ENCODE measurements around the gene QKI.
"Not testable (repeated sequence)": the region's sequence is repeated elsewhere in the genome, so short reads cannot be mapped to it uniquely, and the experiment has no call there.

QKI gene

DNA sequence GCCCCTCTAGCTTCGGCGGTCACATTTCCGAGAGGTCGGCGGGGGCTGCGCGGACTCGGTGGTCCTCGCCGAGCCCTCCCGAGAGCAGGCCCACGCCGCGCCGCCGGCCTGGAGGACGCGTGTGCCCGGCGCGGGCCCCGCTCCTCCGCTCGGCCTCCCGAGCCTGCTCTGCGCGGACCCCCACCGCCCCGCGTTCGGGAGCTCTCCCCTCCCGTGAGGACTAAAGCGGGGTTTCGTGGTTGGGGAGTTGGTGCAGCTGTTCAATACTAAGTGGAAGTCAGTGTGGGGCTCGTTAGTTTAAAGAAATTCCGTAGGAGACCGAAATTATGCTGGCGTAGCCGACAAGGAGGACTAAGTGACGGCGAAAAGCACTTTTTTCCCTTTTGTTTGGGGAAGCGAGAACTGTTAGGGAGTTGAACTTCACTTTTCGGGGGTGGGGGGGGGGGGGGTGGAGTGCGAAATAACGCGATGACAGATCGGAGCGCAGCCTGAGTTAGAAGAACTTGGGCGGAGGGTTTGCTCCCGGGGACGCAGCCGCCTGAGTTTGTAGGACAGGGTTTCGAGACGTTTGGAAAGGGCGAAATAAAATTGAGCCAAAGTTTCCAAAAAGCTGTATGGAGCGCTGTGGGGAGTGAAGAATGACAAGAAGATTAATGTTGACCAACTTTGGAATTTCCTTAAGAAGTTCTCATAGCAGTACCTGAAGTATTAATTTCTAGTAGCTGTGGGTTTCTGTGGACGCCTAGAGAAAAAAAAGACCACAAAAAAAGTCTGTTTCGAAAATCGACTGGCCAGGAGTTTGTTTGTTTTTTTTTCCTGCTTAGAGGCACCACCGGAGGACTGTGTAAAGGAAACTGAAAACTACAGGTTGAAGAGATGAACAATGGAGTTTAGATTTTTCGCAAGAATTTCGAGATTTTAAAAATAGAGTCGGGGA, 1.4 kb downstream of the QKI start:
- DNase-seq, result peak; percentile 15

DNA sequence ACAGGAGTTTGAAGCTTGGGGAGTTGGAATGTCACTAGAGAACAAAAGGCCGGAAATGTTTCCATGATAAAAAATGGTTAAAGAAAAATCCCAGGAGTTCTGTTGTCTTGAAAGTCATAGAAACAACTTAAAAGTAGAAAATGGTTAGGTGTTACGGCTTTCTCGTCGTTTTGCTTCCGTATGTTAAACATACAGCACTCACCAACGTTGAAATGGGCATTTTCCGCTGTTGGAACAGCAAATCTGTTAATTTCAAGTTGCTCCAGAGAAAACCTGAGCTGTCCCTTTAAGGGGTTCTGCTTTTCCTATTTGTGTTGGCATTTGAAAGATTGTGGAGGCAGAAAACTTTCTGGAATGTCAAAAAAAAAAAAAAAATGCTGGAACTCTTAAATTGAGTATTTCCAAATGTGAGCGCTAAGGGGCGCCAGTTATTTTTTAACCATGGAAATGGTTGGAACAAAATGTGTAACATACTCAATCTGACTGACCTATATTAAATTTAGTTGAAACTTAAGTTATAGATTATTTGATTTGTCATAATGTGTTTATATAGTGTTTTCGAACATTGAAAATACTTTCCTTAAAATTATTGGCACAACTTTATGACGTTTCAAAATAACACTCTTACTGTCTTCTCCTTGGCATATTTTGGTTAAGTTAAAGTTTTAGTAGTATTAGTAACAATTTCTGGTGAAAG, 2.2 kb downstream of the QKI start:
- peak; percentile 22 for DNase-seq

DNA sequence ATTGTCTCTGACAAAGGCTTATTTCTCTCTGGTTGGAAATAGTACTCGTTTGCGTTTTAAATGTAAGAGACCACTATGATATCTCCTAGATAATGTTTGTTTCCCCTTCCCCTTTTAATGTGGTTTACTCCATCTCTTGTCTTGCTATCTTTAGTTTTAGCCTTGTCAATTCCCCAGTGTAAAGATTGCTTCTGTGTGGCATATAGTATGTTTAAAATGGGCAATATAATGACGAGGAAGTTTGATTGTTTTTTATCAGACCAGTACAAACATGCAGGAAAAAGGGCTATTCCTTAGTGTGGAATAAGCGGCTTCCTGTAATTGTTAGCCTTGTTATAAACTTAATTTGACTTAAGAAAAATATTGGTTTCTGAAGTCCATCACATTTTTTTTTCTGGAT, 3.1 kb downstream of the QKI start:
- DNase-seq, result no peak

DNA sequence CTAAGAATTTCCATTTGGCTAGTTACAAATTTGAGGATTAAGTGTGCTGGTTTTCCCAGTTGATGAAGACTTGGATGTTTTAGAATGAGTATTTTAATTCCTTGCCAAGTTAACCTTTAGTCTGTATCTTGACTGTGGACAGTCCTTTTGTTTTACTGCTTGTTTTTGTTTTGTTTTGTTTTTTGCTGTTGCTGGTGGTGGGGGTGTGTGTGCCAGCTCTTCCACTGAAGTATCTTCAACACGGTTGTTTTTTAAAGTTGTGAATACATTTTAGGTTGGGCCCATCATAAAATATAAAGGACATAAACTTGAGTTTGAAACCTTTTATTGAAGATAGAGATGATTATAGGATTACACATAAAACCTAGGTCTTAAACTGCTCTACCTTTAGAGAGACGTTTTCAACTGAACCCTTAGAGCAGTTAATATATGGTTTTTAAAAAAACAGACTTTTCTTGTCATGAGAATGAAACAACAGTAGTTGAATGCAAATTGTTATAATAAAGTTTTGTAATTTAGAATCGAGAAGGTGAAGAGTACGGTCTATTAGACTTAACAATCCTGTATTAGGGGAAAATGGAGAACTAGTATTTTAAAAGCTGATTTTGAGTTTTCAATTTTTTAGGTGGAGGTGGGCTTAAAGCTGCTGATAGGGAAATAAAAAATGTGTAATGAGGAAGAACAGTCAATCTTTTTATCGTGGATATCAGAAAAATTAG, 4.0 kb downstream of the QKI start:
- no peak for DNase-seq

DNA sequence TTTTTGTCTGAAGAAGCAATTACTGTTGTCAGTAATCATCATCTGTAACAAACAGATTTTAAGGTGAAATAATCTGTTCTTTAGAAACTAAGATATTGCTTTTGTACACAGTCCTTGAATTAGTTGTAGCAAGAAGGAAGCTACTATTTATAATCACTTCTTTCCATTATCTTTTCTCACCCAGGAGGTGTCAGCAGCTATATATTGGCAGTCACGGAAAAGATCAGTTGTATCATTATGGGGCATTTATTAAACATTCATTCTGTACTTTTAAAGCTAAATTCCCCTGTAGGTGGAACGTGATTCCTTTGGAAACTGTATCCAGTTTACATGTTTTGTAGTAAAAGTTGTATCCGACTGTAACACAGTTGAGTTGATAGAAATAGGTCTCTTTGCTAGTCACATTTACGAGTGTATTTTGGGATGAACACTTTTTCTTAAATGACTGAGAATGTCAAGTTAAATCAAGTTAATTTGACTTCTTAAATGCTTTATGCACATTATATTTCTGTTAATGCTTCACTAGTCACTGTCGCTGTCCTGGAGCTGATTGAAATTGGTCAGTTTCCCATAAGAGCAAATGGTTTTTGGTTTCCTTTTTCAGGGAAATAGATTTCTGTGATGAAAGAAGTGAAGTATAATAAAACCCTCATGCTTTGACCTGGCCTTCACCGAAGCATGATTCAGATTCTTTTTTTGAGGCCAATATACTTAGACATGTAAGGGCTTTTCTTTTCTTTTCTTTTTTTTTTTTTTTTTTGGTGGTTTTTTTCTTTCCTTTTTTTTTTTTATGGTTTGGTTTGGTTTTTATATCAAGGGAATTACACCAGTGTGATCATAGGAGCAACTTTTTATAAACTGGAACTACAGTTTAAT, 5.1 kb downstream of the QKI start:
- DNase-seq, result no peak

DNA sequence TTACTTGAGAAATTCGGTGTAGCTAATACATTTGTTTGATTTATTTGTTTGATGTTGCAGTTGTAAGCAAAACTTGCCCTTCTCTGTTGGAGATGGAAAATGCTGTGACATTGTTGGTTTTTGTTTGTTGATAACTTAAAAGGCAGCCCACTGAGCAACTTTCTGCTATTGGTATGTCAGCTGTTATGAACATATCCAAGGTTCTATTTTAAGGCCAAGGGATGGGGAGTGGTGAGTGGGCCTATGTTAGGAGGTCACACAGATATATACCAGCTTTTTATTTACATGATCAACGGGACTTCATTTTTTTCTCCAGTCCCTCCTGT, 5.7 kb downstream of the QKI start:
- DNase-seq, result no peak

DNA sequence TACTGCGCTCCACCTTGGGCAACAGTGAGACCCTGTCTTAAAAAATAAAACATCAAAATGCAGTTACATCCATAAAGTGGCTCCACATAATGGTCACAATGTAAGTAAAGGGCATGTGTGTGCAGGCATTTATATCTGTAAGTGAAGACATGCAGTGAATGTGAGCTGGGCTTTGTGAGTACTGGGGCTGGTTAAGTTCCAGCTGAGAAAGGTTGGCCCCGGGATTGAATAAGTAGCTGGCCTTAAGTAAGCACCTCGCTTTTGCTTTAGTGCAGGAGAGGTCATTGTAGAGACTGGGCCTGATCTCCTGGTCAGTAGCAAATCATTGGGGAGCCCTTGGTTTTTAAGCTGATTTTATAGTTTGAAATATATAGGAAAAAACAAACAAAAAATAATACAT, 8.0 kb downstream of the QKI start:
- DNase-seq, result no peak

DNA sequence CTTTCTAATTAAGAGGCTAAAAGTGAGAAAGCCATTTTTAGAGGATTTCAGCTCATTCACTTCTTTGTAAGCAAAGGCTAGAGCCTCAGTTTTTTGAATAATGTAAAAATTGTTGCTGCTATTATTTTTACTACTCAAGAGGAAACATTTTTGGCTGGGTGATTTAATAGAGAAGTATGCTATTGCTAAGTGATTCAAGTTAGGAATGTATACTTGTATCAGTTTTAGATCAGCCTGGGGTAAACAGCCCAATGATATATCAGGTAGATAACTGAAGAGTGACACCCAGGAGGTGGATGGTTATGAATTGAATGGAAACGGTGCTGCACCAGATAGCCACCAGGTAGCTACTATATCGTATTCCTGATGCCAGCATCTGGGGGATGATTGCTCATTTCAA, 9.2 kb downstream of the QKI start:
- no peak for DNase-seq

DNA sequence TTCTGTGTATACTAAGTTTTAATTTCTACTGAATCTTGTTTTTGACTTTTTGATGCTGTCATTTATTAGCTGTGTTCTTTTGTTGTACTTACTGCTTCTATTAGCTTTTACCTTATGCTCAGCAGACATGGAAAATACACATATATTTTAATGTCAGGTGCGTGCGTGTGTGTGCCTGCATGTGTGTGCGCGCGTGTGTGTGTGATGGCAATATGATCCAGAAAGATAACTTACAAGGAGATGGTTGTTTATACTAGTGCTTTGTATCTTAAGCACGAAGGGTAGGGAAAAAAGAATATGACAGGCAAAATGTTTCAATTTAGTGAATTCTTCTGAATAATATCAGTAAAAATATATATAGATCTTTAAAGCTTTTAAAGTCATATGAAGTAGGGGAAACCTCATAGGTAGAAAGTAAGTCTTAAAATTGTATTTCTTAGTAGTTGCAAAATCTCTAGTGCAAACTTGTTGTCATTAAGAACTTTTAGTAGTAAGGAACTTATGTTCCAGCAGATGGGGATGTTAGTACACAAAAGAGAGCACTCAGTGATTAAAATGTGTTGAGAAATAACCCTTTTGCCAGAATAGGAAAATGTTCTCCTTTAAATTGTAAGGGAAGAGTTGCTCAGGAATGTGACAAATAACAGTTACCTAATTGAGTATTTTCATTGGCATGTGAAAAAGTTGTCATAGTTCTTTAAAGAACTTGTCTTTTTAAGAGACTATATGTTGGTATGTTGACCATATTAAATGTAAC, 13.2 kb downstream of the QKI start:
- no peak for DNase-seq

DNA sequence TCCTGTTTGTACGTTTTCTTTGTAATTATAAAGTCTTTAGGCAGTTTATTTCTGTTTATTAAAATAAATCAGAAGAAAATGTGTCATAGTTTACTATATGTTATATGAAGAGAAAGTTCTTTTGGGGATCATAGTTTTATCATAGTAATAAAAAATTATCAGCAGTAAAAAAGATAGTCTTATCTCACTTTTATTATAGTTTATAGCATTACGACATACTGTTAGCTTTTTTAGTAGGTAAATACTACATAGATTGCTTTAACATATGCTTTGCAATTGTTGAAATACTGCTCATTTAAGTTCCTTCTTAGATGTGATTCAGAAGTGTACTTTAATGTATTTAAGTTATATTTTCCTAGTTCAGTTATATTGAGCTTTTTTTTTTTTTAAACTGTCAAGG, 13.9 kb downstream of the QKI start:
- DNase-seq, result no peak

DNA sequence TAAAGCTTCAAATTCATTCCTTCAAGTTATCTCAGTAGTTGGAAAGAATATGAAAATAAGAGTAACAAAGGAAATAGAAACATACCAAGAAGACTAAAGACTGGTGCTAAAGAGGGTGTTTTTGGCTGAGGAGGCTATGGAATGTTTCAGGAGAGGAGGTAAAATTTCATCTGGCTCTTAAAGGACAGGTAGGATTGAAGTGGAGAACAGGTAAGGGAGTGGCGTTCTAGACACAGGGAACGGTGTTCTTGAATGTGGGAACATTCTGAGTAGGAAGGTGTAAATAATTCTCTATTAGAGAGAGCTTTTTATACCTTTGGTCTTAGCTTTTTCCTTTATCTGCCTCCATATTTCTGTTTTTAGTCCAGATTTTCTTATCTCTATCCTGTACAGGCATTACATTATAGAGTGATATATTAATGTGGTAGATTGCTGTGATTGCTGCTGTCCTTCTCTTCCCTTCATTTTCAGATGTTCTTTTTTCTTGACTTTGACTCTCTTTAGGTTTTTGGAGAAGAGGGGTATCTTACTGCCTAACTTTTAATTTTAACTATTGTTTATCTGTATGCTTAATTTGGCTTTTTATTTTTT, 15.4 kb downstream of the QKI start:
- no peak for DNase-seq

DNA sequence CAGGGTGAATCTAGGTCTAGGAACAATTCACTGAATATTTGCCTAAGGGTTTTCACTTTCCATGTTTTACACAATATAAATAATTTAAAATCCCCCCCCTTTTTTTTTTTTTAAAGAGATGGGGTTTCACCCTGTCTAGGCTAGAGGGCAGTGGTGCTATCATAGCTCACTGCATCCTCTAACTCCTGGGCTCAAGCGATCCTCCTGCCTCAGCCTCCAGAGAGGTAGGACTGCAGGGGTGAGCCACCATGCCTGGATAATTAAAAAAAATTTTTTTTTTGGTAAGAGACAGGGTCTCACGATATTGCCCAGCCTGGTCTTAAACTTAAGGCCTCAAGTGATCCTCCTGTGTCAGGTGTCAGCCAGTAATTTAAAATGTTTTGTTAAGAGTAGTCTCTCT, 17.8 kb downstream of the QKI start:
- DNase-seq, result no peak

DNA sequence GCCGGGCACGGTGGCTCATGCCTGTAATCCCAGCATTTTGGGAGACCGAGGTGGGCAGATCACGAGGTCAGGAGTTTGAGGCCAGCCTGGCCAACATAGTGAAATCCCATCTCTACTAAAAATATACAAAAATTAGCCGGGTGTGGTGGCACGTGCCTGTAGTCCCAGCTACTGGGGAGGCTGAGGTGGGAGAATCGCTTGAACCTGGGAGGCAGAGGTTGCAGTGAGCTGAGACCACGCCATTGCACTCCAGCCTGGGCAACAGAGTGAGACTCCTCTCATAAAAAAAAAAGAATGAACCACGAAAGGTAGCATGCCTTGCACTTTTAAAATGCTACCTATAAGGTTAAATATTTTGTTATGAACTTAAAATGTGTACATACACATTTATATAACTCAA, 19.0 kb downstream of the QKI start:
- DNase-seq, result not testable (repeated sequence)

DNA sequence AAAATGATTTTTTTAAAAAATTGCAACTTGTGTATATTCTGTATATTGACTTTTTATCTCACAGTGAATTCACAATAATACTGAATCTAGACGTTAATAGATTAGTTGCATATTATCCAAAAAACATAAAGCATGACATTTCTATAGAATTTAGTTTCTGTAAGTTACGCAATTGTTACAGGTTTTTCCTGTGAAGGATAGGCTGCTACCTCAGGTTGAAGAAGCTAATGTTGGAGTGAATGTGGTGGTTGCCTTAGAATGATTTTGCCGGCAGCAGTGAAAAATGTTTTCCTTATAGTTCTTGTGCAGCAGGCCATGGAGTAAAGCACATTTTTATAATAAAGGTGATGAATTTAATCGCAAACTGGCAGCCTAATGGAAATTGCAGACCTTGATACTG, 20.5 kb downstream of the QKI start:
- DNase-seq, result no peak

DNA sequence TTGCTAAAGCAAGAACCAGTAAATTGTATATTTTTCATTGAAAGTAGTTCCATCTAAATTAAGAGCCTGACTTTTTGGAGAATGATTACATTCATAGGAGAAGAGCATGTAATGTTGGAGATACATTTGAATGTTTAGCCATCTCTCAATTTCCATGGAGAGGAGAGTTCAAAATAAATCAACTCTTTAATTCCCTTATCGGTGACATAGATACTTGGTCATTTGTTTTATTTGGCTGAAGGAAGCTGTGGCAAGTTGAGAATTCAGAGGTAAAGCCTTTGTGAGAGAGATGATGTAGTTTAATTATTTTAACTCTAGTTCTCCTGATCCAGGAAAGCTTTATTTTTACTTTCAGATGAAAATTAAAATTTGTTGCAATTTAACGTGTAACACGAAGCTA, 22.3 kb downstream of the QKI start:
- DNase-seq, result no peak

DNA sequence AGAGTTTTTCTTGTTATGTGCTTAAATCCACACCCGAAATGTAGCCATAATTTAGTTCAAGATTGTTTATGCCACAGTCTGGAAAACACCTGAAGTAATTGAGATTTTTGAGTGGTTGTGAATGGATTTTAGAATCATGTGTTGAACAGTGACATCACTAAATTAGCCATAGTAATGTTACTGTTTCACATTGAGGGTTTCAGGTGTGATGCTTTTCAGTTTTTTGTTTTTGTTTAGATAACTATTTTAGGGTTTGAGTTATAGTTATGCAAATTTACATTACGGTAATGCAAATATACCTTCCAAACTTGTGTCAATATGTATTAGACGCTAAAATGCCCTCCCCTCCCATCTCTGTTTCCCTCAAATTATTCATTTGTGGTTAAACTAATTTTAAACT, 22.9 kb downstream of the QKI start:
- no peak for DNase-seq

DNA sequence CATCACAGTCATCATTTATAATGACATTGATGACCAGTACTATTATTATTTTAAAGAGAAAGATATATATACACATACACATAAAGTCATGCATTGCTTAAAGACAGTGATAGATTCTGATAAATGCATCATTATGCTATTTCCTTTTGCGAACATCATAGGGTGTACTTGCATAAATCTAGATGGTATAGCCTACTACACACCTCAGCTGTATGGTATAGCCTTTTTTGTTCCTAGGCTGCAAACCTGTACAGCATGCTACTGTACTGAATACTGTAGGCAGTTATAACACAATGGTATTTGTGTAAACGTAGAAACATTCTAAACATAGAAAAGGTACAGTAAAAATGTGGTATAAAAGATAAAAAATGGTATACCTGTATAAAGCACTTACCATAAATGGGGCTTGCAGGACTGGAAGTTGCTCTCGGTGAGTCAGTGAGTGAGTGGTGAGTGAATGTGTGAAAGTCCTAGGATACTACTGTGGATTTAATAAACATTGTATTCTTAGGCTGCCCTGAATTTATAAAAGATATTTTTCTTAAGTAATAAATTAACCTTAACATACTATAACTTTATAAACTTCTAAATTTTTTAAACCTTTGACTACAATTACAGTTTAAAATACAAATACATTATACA, 23.9 kb downstream of the QKI start:
- DNase-seq, result no peak

DNA sequence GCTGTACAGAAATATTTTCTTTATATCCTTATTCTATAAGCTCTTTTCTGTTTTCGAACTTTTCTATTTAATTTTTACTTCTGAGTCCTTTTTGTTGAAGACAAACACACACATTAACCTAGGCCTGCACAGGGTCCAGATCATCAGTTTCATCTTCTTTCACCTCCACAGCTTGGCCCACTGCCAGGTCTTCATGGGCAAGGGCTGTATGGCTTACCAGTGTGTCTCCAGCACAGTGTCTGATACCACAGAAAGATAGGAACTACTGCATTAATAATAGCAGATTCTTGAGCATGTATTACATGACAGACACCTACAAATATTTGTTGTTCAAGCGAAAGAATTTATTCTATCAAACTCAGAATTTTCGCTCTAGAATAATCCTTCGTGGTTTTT, 24.4 kb downstream of the QKI start:
- peak; percentile 24 for DNase-seq

DNA sequence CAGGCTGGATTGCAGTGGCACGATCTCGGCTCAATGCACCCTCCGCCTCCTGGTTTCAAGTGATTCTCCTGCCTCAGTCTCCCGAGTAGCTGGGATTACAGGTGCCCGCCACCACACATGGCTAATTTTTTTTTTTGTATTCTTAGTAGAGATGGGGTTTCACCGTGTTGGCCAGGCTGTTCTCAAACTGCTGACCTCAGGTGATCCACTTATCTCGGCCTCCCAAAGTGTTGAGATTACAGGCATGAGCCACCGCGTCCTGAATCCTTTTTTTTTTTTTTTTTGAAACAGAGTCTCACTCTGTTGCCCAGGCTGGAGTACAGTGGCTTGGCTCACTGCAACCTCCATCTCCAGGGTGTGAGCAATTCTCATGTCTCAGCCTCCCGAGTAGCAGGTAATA, 24.9 kb downstream of the QKI start:
- DNase-seq, result not testable (repeated sequence)

DNA sequence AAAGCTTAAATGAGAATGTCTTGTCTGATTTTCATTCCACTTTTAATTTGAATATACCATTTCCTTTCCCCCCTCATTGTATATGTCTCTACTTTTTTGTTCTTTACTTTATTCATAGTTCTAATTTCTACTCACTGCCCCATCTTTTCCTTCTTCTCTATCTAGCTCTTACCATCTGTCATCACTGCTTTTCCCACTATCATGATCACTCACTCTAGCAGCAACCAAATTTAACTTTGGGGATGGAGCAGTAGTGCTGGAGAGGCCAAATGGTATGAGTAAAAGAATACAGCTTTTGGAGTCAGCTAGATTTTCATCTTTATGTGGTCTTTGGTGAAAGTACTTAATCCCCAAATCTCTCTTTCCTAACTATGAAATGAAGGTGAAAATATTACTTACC, 25.5 kb downstream of the QKI start:
- no peak for DNase-seq

DNA sequence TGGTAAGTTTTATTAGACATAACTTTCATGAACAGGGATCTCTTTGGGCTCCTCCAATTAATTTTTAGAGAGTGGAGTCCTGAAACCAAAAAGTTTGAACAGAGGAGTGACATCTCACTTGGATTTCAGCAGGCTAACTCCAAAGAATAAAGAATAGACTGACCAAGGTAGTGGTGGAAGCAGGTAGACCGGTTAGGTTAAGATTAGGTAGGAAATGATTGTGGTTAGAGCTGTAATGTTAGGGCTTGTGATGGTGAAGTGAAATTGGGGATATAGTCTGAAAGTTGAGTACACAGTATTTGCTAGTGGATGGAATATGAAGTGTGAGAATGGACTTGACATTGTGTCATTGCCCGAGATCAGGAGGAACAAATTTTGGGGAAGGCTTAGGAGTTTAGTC, 27.8 kb downstream of the QKI start:
- no peak for DNase-seq

Data from activated T-cell treated with anti-CD3 and anti-CD28 coated beads for 4 hours (primary cell).